Adrenal gland (tissue), 5 donors: ENCODE results near the gene BBX.

ENCODE experiments used
- CTCF ChIP-seq, 6 experiments: fragments of 450-650 bp in 4 of 6; fragments of 200-600 bp in 2 of 6; sonication (generic) in 1 of 6; IDR thresholded peaks; 1 replicate in 5 of 6; 2 replicates in 1 of 6; pipeline versions ENCODE4 v1.5.1 to v1.8.0; 2016 to 2021; ENCODE audit warnings: antibody characterized with exemption in 6 of 6, mild to moderate bottlenecking in 2 of 6, moderate library complexity in 1 of 6
- POLR2A ChIP-seq, 2 donors: fragments of 450-650 bp; IDR thresholded peaks; one replicate each; pipeline ENCODE4 v1.6.1; 2017; ENCODE audit warnings: antibody characterized with exemption in 2 of 2, mild to moderate bottlenecking in 2 of 2, moderate library complexity in 1 of 2
- donor health status: DM: no; HTN: no; CAD: no.

- no peak for TF ChIP-seq CTCF (IDR thresholded peaks at IDR 0.05)
- TF ChIP-seq POLR2A (IDR thresholded peaks at IDR 0.05): no peak
Measured at GRCh38 chr3:107782054-107782453, 259.3 kb downstream of the BBX start.
